Skeletal muscle tissue (tissue), 4 donors: ENCODE data around the gene COMMD4. TPM values are rescaled to one million over a fixed set of nuclear protein-coding genes. Genes with fewer than 3 reads are reported as not detected.
"Not testable (repeated sequence)": the region's sequence is repeated elsewhere in the genome, so short reads cannot be mapped to it uniquely, and the experiment has no call there.

Experiments used
- H3K27ac ChIP-seq: one replicate; pipeline ENCODE4 v1.7.0; 2013; ENCODE audit warnings: mild to moderate bottlenecking, low read depth, low read length, inconsistent platforms
- H3K27me3 ChIP-seq, 3 donors: one replicate each; pipeline ENCODE4 v1.7.0; 2013; ENCODE audit warnings: low read length in 3 of 3; ENCODE audit not compliant: control insufficient read depth in 3 of 3, insufficient read depth in 3 of 3
- H3K36me3 ChIP-seq, 3 donors: one replicate each; pipeline ENCODE4 v1.7.0; 2013; ENCODE audit warnings: low read length in 3 of 3; ENCODE audit not compliant: control insufficient read depth in 3 of 3, insufficient read depth in 3 of 3
- H3K4me1 ChIP-seq, 3 donors: one replicate each; pipeline ENCODE4 v1.7.0; 2013; ENCODE audit warnings: low read length in 3 of 3, mild to moderate bottlenecking in 3 of 3; ENCODE audit not compliant: control insufficient read depth in 3 of 3, insufficient read depth in 3 of 3
- H3K4me3 ChIP-seq, 3 donors: one replicate each; pipeline ENCODE4 v1.7.0; 2013; ENCODE audit warnings: low read length in 3 of 3
- H3K9ac ChIP-seq, 3 donors: one replicate each; pipeline ENCODE4 v1.7.0; 2013; ENCODE audit warnings: low read length in 3 of 3, mild to moderate bottlenecking in 3 of 3, moderate library complexity in 2 of 3, low read depth in 1 of 3
- H3K9me3 ChIP-seq, 3 donors: one replicate each; pipeline ENCODE4 v1.7.0; 2013; ENCODE audit warnings: low read length in 3 of 3; ENCODE audit not compliant: control insufficient read depth in 3 of 3
- total RNA-seq: library from RNA; depleted of rRNA; stranded (reverse); fragments of >200 nt; gene quantifications from one replicate; pipeline ENCODE4 v1.2.3, GENCODE V29; 2014
- donor health status: Osteomylitis.

Gene COMMD4
- total RNA-seq, 1 donor from 2014 or later: 13.6 TPM

DNA sequence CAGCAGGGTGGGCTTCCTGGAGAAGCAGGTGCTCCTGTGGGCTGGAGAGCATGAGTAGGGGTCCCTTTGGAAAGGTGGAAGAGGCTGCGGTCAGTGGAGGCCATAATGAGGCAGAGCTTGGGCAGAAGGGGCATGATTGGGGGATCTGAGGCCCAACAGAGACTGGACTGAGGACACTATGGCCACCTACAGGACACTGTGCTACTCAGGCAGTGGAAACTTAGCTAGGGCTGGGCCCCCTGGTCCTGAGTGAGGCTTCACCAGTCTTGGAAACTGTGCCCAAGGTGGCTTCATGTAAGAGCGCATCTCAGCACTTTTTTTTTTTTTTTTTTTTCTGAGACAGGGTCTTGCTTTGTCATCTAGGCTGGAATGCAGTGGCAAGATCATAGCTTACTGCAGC, 6.3 kb upstream of the COMMD4 start:
- Histone ChIP-seq H3K27ac (no peak overlapping the region), H3K9me3 (no peaks in the 10 kb centered on the region), H3K9ac (no peak overlapping the region), H3K36me3 (no peaks in the 10 kb centered on the region), H3K27me3 (no peaks in the 10 kb centered on the region), H3K4me3 (no peak overlapping the region), H3K4me1 (no peaks in the 10 kb centered on the region)

GRCh38 chr15:75332093-75332492, 3.8 kb upstream of the COMMD4 start:
- H3K4me3 ChIP-seq, H3K27me3 ChIP-seq, H3K9ac ChIP-seq, H3K36me3 ChIP-seq, H3K27ac ChIP-seq, H3K9me3 ChIP-seq: not testable (repeated sequence)
- peaks cover 7 to 12% (median 7%) of the 10 kb centered on the region in 3 donors for H3K4me1 ChIP-seq

- not testable (repeated sequence) for H3K27ac ChIP-seq, H3K36me3 ChIP-seq, H3K9ac ChIP-seq, H3K9me3 ChIP-seq, H3K27me3 ChIP-seq, H3K4me3 ChIP-seq
- H3K4me1 ChIP-seq: peaks cover 7 to 12% (median 7%) of the 10 kb centered on the region in 3 donors
Observed at GRCh38 chr15:75333654-75334419, 2.0 kb upstream of the COMMD4 start.

DNA sequence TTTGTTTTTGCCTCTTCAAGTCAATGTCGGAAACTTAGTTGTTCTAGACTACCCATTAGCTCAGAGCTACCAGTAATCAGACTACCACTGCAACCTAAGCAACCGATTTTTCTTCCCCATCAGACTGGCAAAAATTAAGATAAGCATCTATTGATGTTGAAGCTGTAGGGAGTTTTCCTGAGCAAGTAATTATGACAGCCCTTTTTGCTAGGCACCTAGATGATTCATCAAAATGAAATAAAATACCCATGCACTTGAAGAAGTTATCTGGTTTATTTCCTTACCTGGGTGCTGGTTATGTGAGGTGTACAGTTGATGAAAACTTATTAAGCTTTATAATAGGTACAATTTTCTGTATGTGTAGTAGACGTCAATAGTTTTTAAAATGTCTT, 554 bp upstream of the COMMD4 start:
- H3K4me1 ChIP-seq: peaks cover 7 to 12% (median 7%) of the 10 kb centered on the region in 3 donors
- H3K27ac ChIP-seq: peak overlapping the region; percentile 44
- H3K27me3 ChIP-seq: no peaks in the 10 kb centered on the region
- H3K9me3 ChIP-seq: no peaks in the 10 kb centered on the region
- peaks cover 4 to 6% (median 5%) of the 10 kb centered on the region in 3 donors for H3K36me3 ChIP-seq
- peak overlapping the region; percentile 57 to 90 (median 81) for H3K4me3 ChIP-seq
- H3K9ac ChIP-seq: peak overlapping the region; percentile 68 to 84 (median 77)

DNA sequence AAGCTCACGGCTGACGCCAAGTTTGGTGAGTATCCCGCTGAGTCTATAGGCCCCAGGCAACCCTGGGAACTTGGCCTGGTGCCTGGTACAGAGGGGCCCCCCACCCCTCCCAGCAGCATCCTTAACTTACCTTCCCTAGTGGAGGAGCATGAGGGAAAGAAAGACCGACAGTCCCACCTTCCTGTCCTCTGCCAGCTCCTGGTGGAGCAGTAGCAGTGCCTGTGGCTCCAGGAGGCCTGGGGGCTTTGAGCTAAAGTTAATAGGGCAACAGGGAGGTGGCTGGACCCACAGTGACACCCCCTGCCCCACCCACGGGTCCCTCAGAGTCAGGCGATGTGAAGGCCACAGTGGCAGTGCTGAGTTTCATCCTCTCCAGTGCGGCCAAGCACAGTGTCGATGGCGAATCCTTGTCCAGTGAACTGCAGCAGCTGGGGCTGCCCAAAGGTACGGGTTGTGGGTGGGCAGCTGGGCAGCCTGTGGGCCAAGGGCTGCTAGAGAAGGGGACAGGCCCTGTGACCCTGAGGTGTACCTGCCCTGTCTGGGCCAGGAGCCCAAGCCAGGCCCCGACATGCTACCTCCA, 2.9 kb downstream of the COMMD4 start:
- H3K27ac ChIP-seq: no peak overlapping the region
- H3K27me3 ChIP-seq: no peaks in the 10 kb centered on the region
- no peaks in the 10 kb centered on the region for H3K9me3 ChIP-seq
- no peak overlapping the region for H3K9ac ChIP-seq
- H3K4me3 ChIP-seq: no peak overlapping the region
- H3K36me3 ChIP-seq: peaks cover 4 to 11% (median 7%) of the 10 kb centered on the region in 3 donors
- peaks cover 7 to 12% (median 7%) of the 10 kb centered on the region in 3 donors for H3K4me1 ChIP-seq

GRCh38 chr15:75339531-75340240, 3.8 kb downstream of the COMMD4 start:
- peaks cover 7 to 12% (median 7%) of the 10 kb centered on the region in 3 donors for H3K4me1 ChIP-seq
- no peaks in the 10 kb centered on the region for H3K9me3 ChIP-seq
- H3K9ac ChIP-seq: no peak overlapping the region
- H3K4me3 ChIP-seq: no peak overlapping the region
- peaks cover 4 to 11% (median 7%) of the 10 kb centered on the region in 3 donors for H3K36me3 ChIP-seq
- no peak overlapping the region for H3K27ac ChIP-seq
- H3K27me3 ChIP-seq: no peaks in the 10 kb centered on the region

GRCh38 chr15:75342221-75342620, 6.4 kb downstream of the COMMD4 start:
- Histone ChIP-seq H3K9ac (no peak overlapping the region), H3K27ac (no peak overlapping the region), H3K4me1 (peaks cover 0 to 6% (median 2%) of the 10 kb centered on the region in 3 donors), H3K36me3 (peaks cover 4 to 11% (median 7%) of the 10 kb centered on the region in 3 donors), H3K27me3 (no peaks in the 10 kb centered on the region), H3K4me3 (no peak overlapping the region), H3K9me3 (no peaks in the 10 kb centered on the region)

DNA sequence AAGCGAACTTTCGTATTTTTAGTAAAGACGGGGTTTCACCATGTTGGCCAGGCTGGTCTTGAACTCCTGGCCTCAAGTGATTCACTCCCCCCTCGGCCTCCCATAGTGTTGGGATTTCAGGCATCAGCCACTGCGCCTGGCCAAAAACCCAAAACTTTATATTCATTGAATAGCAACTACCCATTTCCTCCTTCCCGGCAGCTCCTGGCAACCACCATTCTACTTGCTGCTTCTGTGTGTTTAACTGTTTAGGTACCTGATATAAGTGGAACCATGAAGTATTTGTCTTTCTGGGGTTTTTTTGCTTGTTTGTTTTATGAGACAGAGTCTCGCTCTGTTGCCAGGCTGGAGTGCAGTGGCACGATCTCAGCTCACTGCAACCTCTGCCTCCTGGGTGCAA, 8.1 kb downstream of the COMMD4 start:
- H3K4me1 ChIP-seq: peaks cover 5 to 19% (median 7%) of the 10 kb centered on the region in 3 donors
- not testable (repeated sequence) for H3K4me3 ChIP-seq, H3K9me3 ChIP-seq, H3K9ac ChIP-seq, H3K27ac ChIP-seq, H3K27me3 ChIP-seq
- H3K36me3 ChIP-seq: peaks cover 4 to 11% (median 6%) of the 10 kb centered on the region in 3 donors

GRCh38 chr15:75346796-75347221, 10.9 kb downstream of the COMMD4 start, which contains the start of gene NEIL1:
TSS of gene NEIL1 (plus strand) at chr15:75347039. CDS start at chr15:75348906, 1,867 bp downstream.
- Histone ChIP-seq H3K9me3 (no peaks in the 10 kb centered on the region), H3K27me3 (no peaks in the 10 kb centered on the region), H3K4me1 (peaks cover 8 to 22% (median 10%) of the 10 kb centered on the region in 3 donors), H3K27ac (peak within 1 kb of the TSS; percentile 26), H3K9ac (peak within 1 kb of the TSS; percentile 88 to 92 (median 92)), H3K36me3 (no peaks in the 10 kb centered on the region), H3K4me3 (peak within 1 kb of the TSS; percentile 72 to 92 (median 88))
